Left lung (tissue), 10 donors: ENCODE data around the gene GRIK3. TPM values are rescaled to one million over a fixed set of nuclear protein-coding genes. Genes with fewer than 3 reads are reported as not detected.

ENCODE experiments used
- ATAC-seq: fragments of 200-7000 bp; cut with Tn5 transposase; one replicate; pipeline ENCODE4 v1.9.1; 2020; ENCODE audit warnings: moderate library complexity
- DNase-seq, 4 donors: peaks; one replicate each; pipeline ENCODE4 v3.0.0-alpha.2; 2013 to 2020
- H3K27ac ChIP-seq, 2 donors: fragments of 200-600 bp; sonication (generic) in 1 of 2; one replicate each; pipeline versions ENCODE4 v1.5.0 to v1.8.0; 2020 to 2021
- H3K27me3 ChIP-seq, 2 donors: fragments of 200-600 bp; sonication (generic) in 1 of 2; one replicate each; pipeline versions ENCODE4 v1.5.0 to v1.8.0; 2020 to 2021
- H3K36me3 ChIP-seq, 2 donors: fragments of 200-600 bp; sonication (generic) in 1 of 2; one replicate each; pipeline versions ENCODE4 v1.5.0 to v1.8.0; 2020 to 2021
- H3K4me1 ChIP-seq, 2 donors: fragments of 200-600 bp; one replicate each; pipeline ENCODE4 v1.8.0; 2021
- H3K4me3 ChIP-seq, 2 donors: fragments of 200-600 bp; sonication (generic) in 1 of 2; one replicate each; pipeline versions ENCODE4 v1.5.0 to v1.8.0; 2020 to 2021; ENCODE audit warnings: mild to moderate bottlenecking in 1 of 2
- H3K9me3 ChIP-seq, 2 donors: fragments of 200-600 bp; sonication (generic) in 1 of 2; one replicate each; pipeline versions ENCODE4 v1.5.0 to v1.8.0; 2020 to 2021
- CTCF ChIP-seq, 2 donors: fragments of 200-600 bp; sonication (generic) in 1 of 2; IDR thresholded peaks; one replicate each; pipeline versions ENCODE4 v1.5.0 to v1.8.0; 2021; ENCODE audit warnings: antibody characterized with exemption in 2 of 2
- intact Hi-C, 2 donors: fragments of 100-400 bp; cut with DNase I; formaldehyde crosslinking; loops; one replicate each; pipeline versions ENCODE4 v1.11.2 to v1.14.2; 2022
- polyA plus RNA-seq, 6 donors: library from polyadenylated mRNA; unstranded; fragments of 120-200 nt; gene quantifications; one replicate each; pipeline ENCODE4 v1.2.1, GENCODE V29; 2013; ENCODE audit not compliant: insufficient read length in 6 of 6
- total RNA-seq, 2 donors: library from RNA; stranded (reverse); fragmentation: NEBNext Ultra II Directional; extraction: Animal tissue kit (Norgen Biotek cat#: 25700); gene quantifications; one replicate each; pipeline ENCODE4 v1.2.1, GENCODE V29; 2021
- donor health status: DM: no; HTN: yes; CAD: no.
- donor health status: DM: no; HTN: no; CAD: no.

Gene GRIK3
- total and polyA plus RNA-seq, 8 donors = 0.18 to 1.2 (median 0.48) TPM; not detected in 1

- Histone ChIP-seq H3K4me1 (no peaks in the 10 kb centered on the region), H3K9me3 (no peaks in the 10 kb centered on the region), H3K4me3 (no peak overlapping the region), H3K36me3 (no peaks in the 10 kb centered on the region), H3K27ac (no peak overlapping the region), H3K27me3 (peaks cover 0 to 44% of the 10 kb centered on the region in 2 donors)
- DNase-seq (no peak), ATAC-seq (no peak)
- intact Hi-C loops = no loop called here
- no peak for TF ChIP-seq CTCF (IDR thresholded peaks at IDR 0.05)
These were observed 83.0 kb downstream of the GRIK3 start for GRCh38 chr1:36951292-36951750.

GRCh38 chr1:36950604-36951291, 83.6 kb downstream of the GRIK3 start:
- no peak for TF ChIP-seq CTCF (IDR thresholded peaks at IDR 0.05)
- no peaks in the 10 kb centered on the region for H3K36me3 ChIP-seq
- no peaks in the 10 kb centered on the region for H3K4me1 ChIP-seq
- DNase-seq = no peak
- peaks cover 0 to 44% of the 10 kb centered on the region in 2 donors for H3K27me3 ChIP-seq
- no peak for ATAC-seq
- intact Hi-C loops = no loop called here
- H3K9me3 ChIP-seq = no peaks in the 10 kb centered on the region
- H3K27ac ChIP-seq = no peak overlapping the region
- no peak overlapping the region for H3K4me3 ChIP-seq

- Histone ChIP-seq H3K27ac (no peak overlapping the region), H3K4me1 (no peaks in the 10 kb centered on the region), H3K4me3 (no peak overlapping the region), H3K9me3 (no peaks in the 10 kb centered on the region), H3K27me3 (peaks cover 0 to 30% of the 10 kb centered on the region in 2 donors), H3K36me3 (no peaks in the 10 kb centered on the region)
- ATAC-seq = no peak
- TF ChIP-seq CTCF (IDR thresholded peaks at IDR 0.05) = no peak
- DNase-seq = no peak
- intact Hi-C loops = no loop called here
These were observed 85.7 kb downstream of the GRIK3 start for GRCh38 chr1:36948606-36949005.

GRCh38 chr1:36948147-36948546, 86.2 kb downstream of the GRIK3 start:
- Histone ChIP-seq H3K36me3 (no peaks in the 10 kb centered on the region), H3K4me1 (no peaks in the 10 kb centered on the region), H3K9me3 (no peaks in the 10 kb centered on the region), H3K27ac (no peak overlapping the region), H3K27me3 (peaks cover 0 to 27% of the 10 kb centered on the region in 2 donors), H3K4me3 (no peak overlapping the region)
- intact Hi-C loops = no loop called here
- DNase-seq (no peak), ATAC-seq (no peak)
- TF ChIP-seq CTCF (IDR thresholded peaks at IDR 0.05) = no peak

GRCh38 chr1:36947384-36947783, 86.9 kb downstream of the GRIK3 start:
- no peaks in the 10 kb centered on the region for H3K9me3 ChIP-seq
- DNase-seq = no peak
- TF ChIP-seq CTCF (IDR thresholded peaks at IDR 0.05) = no peak

More at GRCh38 chr1:36947384-36947783, 86.9 kb downstream of the GRIK3 start:
- Histone ChIP-seq H3K36me3 (no peaks in the 10 kb centered on the region), H3K4me1 (no peaks in the 10 kb centered on the region), H3K4me3 (no peak overlapping the region), H3K27ac (no peak overlapping the region), H3K27me3 (peaks cover 0 to 24% of the 10 kb centered on the region in 2 donors)
- no peak for ATAC-seq
- intact Hi-C loops = no loop called here
